Renal cortex interstitium (tissue), 11 donors: Measurements from ENCODE around the gene MGAT1. TPM values are rescaled to one million over a fixed set of nuclear protein-coding genes. Genes with fewer than 3 reads are reported as not detected.
"Not testable (repeated sequence)": the region's sequence is repeated elsewhere in the genome, so short reads cannot be mapped to it uniquely, and the experiment has no call there.

Source experiments
- DNase-seq, 11 donors: peaks; one replicate each; pipeline ENCODE4 v3.0.0-alpha.2; 2013; ENCODE audit warnings: low read depth in 9 of 11, low spot score in 4 of 11; ENCODE audit errors: extremely low read depth in 1 of 11
- polyA plus RNA-seq, 3 donors: library from polyadenylated mRNA; unstranded; fragments of 120-200 nt; gene quantifications; one replicate each; pipeline ENCODE4 v1.2.1, GENCODE V29; 2013; ENCODE audit not compliant: insufficient read length in 3 of 3

MGAT1 gene
- polyA plus RNA-seq, 3 donors: 67.3 to 89.2 (median 78.9) TPM

DNA sequence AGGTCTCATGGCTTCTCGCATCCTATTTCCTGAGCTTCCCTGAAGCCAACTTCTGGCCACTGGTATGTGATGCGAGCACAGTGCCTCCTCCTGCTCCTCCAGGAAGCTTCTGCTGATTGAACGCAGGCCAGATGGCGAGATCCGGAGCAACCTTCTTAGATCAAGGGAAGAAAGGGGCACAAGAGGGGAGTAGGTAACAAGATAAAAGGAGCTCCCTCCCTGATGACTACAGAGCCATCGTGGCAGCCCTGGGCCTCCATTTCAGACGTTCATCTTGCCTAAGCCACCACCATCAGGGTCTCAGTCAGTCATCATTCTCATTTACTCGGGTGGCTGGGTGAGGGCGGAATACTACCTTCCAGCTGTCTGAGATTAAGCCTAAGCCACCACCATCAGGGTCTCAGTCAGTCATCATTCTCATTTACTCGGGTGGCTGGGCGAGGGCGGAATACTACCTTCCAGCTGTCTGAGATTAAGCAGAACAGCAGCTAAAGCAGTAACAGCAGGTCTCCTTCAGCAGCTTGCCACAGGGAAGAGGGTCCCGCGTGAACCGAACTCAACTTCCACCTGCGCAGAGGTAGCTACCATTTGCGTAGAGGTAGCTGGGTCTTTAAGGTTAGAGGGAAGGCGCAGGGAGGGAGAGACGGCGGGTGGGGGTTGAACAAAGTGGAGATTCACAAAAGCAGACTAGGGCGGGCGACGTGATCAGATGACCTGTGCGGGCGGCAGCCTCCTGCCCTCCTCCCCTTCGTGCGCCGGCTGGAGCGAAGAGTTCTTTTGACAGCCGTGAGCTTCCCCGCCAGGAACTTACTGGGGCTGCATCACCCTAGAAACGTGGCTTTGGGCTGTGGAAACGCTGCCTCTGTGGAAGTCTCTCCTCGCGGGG lies 27.9 kb upstream of the MGAT1 start:
- no peak for DNase-seq

DNA sequence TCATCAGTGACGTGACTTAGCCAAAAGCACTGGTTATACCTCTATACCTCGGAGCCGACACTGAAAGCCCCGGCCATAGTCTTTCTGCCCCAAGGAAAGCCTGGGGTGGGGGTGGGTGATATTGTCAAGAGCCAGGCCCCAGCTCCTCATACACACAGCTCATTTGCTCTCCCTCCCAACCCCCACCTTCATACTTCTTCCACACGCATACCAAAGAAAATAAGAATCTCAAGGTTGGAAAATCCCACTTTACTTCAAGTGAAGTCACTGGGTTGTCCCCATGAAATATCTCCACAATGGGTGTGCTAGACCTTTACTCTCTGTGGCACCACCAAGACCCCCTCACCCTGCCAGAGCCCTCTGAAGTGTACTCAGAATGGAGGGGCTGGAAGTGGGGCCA lies 27.1 kb upstream of the MGAT1 start:
- DNase-seq: no peak

DNA sequence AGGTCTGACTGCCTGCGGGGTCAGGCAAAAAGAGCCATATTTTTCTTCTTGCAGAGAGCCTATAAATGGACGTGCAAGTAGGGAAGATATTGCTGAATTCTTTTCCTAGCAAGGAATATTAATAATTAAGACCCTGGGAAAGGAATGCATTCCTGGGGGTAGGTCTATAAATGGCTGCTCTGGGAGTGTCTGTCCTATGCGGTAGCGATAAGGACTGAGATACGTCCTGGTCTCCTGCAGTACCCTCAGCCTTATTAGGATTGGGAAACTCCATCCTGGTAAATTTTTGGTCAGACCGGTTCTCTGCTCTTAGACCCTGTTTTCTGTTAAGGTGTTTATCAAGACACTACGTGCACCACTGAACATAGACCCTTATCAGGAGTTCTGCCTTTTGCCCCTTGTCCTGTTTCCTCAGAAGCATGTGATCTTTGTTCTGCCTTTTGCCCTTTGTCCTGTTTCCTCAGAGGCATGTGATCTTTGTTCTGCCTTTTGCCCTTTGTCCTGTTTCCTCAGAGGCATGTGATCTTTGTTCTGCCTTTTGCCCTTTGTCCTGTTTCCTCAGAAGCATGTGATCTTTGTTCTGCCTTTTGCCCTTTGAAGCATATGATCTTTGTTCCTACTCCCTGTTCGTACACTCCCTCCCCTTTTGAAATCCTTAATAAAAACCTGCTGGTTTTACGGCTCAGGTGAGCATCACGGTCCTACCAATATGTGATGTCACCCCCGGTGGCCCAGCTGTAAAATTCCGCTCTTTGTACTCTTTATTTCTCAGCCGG lies 26.3 kb upstream of the MGAT1 start:
- DNase-seq: not testable (repeated sequence)

DNA sequence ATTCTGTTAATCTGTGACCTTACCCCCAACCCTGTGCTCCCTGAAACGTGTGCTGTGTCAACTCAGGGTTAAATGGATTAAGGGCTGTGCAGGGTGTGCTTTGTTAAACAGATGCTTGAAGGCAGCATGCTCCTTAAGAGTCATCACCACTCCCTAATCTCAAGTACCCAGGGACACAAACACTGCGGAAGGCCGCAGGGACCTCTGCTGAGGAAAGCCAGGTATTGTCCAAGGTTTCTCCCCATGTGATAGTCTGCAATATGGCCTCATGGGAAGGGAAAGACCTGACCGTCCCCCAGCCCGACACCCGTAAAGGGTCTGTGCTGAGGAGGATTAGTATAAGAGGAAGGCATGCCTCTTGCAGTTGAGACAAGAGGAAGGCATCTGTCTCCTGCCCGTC lies 24.8 kb upstream of the MGAT1 start:
- DNase-seq: not testable (repeated sequence)

DNA sequence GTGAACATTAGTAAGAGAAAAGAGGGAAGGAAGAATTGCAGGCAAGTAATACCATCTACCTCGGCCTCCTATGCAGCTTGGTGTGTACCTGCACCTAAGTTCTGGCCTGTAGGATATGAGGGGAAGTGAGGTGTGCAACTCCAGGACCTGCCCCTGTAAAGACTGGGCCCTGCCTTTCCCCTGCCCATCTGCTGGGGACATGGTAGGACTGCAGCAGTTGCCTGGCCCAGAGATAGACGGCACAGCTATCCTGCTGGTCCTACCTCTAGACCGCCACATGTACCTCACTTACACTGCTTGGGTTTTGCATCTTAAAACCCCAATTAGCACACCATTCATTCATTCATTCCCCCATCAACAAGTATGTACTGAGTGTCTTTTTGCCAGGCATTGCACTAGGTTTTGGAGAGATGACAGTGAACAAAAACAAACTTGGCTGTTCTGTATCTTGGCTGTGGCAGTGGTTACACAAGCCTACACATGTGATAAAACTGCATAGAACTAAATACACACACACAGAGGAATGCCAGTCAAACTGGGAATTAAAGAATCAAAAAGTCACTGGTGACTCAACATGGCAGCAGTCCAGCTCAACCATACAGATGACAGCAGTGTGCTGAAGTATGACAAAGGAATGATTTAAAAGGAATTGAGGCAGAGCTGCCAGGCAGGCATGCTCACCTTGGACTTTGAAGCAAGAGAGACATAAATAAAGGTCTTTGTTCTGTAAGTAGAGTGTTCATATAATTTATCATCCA lies 23.3 kb upstream of the MGAT1 start:
- no peak for DNase-seq

DNA sequence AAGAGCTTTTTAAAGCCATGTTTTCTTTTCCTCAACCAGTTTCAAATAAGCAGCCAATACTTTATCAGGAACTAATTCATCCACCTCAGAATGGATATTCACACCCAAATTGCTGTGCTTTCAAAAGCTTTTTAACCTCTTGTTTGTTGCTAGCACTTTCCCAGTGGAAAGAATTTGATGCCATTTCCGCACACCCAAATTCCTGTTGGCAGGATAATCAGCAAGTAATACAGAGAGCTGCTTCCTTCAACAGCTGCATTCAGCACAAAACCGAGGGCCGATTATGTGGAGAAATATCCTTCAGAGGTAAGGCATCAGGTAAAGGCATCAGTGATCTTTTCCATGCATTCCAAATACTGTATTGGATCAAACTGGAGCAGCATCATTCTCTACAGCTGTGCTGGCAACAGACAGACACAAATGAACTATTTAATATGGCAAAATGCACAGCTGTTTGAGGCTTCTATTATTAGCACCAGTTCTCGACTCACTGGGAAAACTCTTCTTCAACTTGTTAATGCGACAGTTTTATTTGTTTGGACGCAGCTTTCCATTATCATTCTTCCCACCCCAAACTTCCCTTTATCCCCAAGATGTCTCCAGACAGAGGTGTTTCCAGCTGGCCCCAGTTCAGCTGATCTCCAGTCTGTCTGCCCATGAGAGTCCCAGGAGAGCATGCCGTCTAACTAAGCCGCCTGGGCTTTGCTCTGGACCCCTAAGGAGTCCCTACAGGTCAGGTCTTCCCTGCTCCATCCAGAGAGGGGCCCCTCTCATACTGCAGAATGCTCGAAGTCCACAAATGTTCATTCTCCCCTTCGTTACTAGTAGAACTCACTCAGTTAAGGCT lies 22.2 kb upstream of the MGAT1 start:
- DNase-seq: no peak

DNA sequence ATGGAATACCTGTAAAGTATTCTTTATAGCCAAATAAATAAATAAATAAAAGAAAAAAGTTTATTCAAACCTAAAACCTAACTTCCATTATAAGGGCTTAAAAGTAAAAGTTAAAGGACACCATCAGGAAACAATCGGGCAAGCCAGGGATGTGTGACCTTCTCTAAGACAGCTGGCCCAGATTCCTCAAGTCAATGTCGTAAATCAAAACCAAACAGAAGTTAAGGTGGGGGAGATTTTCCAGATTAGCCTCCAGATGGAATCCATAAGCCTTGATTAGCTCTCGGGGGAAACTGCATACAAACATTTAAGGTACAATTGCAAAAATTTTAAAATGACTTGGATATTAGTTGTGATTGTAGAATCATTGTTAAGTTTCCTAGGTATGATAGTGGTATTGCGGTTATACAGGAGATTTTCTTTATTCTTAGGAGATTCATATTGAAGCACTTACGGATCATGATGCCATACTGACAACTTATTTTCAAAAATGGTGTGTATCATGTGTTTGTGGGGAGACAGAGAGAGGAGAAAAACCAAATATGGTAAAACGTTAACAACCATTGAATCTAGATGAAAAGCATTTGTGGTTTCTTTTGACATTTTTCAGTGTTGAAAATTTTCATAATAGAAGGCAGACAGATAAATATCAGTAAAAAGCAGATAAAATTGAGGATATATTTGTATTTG lies 21.5 kb upstream of the MGAT1 start:
- DNase-seq: no peak

DNA sequence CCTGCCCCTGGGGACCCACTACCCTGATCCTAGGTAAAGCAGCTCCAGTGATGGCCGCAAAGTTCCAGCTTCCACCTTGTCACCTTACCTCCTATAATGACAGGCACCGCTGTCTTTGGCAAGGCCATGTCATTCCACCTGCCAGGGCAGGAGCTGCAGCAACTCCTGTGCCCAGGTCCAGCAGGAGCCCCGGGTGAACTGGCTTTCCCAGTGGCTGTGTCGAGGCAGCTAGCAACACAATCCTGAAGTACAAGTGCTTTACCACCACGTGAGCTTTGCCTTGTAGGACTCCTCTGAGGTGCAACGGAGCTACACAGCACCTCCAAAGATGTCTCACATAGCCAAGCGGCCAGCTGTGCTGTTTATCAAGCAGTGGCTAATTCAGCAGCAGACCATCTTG lies 20.7 kb upstream of the MGAT1 start:
- DNase-seq: no peak

DNA sequence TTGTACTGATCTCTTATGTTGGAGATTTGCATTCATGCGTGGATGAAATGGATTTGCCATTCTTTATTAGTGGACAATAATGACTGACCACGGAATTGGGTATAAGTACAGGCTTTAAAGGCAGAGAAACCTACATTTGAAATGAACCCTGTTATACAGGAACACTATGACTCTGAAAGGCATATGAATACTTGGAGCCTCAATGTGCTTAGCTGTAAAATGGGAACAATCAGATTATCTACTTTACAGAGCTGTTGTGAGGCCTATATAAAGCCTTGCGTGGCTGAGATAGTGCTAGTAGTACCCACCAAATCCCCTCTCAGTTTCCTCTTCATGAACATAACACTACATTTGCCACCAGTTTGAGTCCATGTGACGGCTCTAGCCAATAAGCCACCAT lies 18.9 kb upstream of the MGAT1 start:
- no peak for DNase-seq

DNA sequence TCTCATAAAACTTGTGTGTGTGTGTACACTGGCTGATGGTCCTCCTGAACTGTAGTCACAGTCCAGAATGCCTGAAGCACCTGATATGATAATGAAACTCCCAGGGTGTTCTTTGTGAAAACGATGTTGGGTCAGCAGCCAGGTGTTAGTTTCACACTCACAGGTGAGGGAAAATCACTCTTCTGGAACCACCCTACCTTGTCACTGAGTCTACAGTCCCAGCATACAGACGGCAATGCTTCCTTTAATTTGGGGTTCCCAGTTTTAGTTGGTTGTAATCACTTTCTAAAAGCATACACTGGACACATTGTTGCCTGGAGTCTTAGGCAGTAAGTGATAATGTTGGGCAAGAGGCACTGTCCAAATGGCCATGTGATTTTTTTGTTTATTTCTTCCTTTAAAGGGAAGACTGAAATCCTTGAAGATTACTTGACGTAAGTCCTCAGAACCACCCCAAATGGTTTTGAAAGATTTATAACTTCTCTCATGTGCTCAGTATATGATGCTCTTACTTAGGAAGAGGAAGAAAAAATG lies 18.2 kb upstream of the MGAT1 start:
- DNase-seq: no peak

DNA sequence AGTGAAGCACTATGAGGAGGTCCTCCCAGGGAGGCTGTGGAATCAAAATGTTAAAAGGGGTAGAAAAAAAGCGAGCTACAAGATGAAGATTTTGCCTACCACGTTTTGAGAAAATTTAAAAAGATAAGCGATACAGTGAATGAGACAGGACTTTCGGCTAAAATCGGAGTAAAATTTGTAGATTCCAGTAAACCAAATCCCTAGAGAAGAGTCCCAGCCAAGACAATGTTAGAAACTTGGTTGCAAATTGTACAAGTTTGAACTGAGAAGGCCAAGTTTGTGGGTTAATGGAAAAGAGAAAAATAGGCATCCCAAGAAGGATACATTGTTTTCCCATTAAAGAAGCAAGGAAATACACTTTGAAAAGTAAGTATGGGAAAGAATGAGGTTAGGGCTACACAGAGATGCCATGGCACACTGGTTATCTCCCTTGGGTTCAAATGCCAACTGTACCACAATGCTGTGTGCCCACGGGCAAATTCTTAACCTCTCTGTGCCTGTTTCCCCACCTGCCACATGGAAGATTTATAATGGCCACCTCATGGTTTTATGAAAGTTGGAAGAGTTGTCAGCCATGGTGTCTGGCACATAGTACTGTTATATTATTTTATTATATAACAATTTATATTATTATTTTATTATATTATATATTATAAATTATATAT lies 16.2 kb upstream of the MGAT1 start:
- no peak for DNase-seq

DNA sequence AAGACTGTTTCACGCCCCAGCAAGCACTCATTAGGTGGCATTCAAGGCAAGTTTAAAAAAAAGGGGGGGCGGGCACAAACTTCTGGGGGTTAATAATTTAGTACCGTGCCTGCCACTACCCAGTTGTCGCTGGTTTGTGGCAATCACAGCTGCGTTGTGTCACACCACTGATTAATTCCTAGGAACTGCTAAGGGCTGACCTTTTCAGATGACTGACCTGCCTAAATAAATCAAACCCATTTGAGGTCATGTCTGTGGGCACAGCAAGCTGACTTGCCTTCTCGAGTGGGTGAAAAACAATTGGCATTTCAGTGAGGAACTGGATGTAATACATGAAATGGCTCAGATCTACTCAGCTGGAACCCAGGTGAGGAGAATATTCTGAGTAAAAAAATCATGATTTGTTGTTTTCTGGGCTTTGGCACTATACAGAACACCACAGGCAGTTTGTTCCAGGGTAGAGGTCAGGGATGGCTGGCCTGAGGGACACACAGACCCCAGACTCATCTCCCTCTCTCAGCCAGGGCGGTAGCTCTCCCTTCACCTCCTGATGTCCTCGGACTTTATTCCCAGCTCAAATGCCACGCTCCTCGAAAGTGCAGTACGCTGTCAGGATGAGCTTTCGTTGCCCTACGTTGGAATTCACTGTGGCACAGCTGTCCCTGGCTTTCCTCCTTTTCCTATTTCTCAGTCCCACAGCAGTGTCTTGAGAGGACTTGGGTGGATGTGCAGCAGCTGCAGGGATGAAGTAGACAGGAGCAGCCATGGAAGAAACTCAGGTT lies 15.5 kb upstream of the MGAT1 start:
- peak in 1 of 11 donors; percentile 56 for DNase-seq

DNA sequence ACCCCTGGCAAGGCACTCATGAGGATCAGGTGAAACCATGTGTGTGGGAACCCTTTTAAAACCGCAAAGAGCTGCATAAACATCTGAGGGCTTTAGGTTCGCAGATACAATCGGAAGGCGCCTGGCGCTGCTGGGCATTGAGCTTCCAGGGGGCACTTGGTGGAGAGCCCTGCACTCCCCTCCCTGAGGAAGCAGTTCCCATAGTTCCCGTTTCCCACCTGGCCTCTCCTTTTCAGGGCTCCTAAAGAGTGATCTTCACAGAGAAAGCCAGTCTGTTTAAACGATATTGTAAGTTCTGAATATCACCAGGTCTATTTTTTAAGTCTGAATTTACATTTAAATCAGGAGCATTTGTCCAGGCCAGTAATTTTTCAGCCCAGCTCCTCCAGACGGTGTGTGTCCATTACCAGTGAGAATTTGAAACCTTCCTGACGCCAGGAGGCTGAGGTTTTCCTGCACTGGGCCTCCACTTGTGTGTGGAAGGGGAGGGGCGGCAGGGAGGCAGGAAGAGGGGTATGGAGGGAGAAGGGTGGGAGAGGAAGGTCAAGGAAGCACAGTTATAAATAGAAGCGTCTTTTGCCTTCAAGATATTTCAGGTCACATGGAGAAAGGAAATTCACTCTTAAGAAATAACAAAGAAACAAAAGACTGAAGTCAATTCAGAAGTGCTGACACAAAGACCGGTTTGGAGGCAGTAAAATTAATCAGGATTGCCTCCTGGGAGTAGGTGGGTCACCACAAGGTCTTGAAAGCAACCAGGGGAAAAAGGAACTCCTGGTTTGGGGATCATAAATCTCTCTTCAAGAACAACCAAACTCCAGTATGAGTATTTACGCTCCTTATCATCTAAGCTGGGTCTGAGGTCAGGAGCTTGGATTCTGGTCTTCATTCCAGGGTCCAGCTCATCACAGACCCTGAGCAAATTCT lies 14.3 kb upstream of the MGAT1 start:
- DNase-seq: peak in 1 of 11 donors; percentile 69

DNA sequence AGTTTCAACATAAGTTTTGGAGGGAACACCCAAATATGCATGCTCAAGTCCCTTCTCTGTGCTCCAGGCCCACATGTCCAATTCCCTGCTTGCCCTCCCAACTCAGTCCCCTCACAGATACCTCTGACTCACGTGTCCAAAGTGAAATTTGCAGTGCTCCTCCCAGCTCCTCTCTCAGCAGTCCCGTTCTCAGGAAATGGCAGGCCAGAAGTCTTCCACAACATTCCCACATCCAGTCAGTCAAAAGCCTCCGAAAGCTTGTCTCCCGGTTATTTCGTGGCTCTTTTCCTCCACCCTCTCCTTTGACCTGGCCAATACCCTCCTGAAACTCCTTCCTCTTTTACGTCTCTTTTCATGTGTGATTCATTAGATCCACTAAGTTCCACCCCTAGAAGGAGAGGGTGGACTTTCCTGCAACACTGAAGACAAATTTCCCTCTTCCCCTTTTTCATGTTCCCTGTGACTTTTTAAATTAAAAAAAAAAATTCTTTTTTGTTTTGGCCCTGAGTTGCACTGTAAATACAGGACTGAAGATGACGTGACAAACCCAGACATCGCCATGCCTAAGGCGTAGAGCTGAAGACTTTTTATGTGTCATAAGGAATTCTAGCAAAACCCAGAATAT lies 12.8 kb upstream of the MGAT1 start:
- no peak for DNase-seq

DNA sequence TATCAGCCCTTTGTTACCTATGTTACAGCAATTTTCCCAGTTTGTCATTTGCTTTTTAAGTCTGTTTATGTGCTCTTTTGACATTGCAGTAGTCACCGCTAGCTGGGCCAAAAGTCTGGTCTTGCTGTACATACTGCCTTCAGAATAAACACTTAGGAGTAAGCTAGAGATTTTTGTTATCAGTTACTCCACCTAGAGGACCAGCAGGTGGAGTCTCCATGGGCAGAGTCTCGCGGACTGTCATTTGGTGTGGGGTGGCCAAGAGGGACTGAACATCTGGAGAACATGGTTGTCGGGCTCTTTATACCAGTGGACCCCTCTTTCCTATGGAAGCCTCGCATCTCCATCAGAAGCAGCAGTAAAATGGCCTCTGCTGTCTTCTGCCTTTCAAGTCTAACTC lies 10.8 kb upstream of the MGAT1 start:
- no peak for DNase-seq
